B cell (primary cell): ENCODE measurements around the gene TMEM213. TPM values are rescaled to one million over a fixed set of nuclear protein-coding genes. Genes with fewer than 3 reads are reported as not detected.

Experiments used
- polyA plus RNA-seq: library from polyadenylated mRNA; depleted of rRNA; stranded (reverse); fragments of >200 nt; gene quantifications from 2 replicates; pipeline ENCODE4 v1.2.3, GENCODE V29; 2012
- small RNA-seq: library from RNA; depleted of rRNA; stranded (forward); fragments of <200 nt; gene quantifications from one replicate; pipeline ENCODE3, GENCODE V24; 2012; ENCODE audit warnings: low replicate concordance, low read depth; ENCODE audit not compliant: insufficient read length
- total RNA-seq, 2 donors: library from RNA; stranded (reverse); fragments of 120-200 nt in 1 of 2; gene quantifications; 1 replicate in 1 of 2; 2 replicates in 1 of 2; pipeline versions ENCODE4 v1.2.3 to v1.2.4, GENCODE V29; 2013 to 2022

Gene TMEM213
- total and polyA plus RNA-seq, 2 donors (not counting 1 experiment from before 2014, with no cell fraction given), result not detected

Small RNAs within 50 kb of the gene (small RNA-seq; reads per million reads assigned to genes)
- not detected for gene RNU6-1272P

Other genes with a start within 250 kb of the TMEM213 start
- not detected in 2 replicates for gene SVOPL, start 96.6 kb upstream of the TMEM213 start, total RNA-seq
- not detected in 2 replicates for gene SVOPL, start 96.6 kb upstream of the TMEM213 start, polyA plus RNA-seq
- gene ATP6V0A4, start 202 bp downstream of the TMEM213 start, total RNA-seq, result not detected in 2 replicates
- gene ATP6V0A4, start 202 bp downstream of the TMEM213 start, polyA plus RNA-seq, result not detected in 2 replicates
- gene KIAA1549, start 183.4 kb downstream of the TMEM213 start, total RNA-seq, result 0.36 and 0.52 TPM in 2 replicates
- gene KIAA1549, start 183.4 kb downstream of the TMEM213 start, polyA plus RNA-seq, result under 0.01 and 0.03 TPM in 2 replicates
- gene ZC3HAV1L, start 238.0 kb downstream of the TMEM213 start, total RNA-seq, result 1.8 and 2.3 TPM in 2 replicates
- gene ZC3HAV1L, start 238.0 kb downstream of the TMEM213 start, polyA plus RNA-seq, result 0.82 and 1.5 TPM in 2 replicates